Astrocyte of the cerebellum (primary cell): ENCODE data around the gene LAMC2.

Source experiments
- DNase-seq: peaks from one replicate; pipeline ENCODE4 v3.0.0-alpha.2; 2011; ENCODE audit warnings: low read depth
- H3K4me3 ChIP-seq: 2 replicates; pipeline ENCODE4 v1.5.1; 2011; ENCODE audit warnings: mild to moderate bottlenecking, low read depth, low read length, moderate library complexity
- in situ Hi-C: cut with HindIII; loops from 2 replicates; pipeline ENCODE4 v1.10.0; 2017; ENCODE audit warnings: low sequenced_read_pairs
- TF ChIP-seq, protein P1 (sequence below): IDR thresholded peaks from 2 replicates; pipeline ENCODE4 v1.5.1; 2012; ENCODE audit warnings: low read length, low read depth, moderate library complexity, mild to moderate bottlenecking; ENCODE audit errors: missing control alignments

Gene LAMC2

DNA sequence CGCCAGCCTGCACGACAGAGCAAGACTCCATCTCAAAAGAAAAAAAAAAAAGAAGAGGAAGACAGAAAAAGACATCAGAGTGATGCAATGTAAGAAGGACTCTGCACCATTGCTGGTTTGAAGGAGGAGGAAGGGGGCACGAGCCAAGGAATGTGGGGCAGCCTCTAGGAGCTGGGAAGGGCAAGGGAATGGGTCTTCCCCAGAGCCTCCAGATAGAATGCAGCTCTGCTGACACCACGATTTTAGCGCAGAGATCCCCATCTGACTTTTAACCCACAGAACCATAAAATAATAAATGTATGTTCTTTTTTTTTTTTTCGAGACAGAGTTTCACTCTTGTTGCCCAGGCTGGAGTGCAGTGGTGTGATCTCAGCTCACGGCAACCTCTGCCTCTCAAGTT, 33.9 kb upstream of the LAMC2 start:
- TF ChIP-seq, protein P1, sequence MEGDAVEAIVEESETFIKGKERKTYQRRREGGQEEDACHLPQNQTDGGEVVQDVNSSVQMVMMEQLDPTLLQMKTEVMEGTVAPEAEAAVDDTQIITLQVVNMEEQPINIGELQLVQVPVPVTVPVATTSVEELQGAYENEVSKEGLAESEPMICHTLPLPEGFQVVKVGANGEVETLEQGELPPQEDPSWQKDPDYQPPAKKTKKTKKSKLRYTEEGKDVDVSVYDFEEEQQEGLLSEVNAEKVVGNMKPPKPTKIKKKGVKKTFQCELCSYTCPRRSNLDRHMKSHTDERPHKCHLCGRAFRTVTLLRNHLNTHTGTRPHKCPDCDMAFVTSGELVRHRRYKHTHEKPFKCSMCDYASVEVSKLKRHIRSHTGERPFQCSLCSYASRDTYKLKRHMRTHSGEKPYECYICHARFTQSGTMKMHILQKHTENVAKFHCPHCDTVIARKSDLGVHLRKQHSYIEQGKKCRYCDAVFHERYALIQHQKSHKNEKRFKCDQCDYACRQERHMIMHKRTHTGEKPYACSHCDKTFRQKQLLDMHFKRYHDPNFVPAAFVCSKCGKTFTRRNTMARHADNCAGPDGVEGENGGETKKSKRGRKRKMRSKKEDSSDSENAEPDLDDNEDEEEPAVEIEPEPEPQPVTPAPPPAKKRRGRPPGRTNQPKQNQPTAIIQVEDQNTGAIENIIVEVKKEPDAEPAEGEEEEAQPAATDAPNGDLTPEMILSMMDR: no peak
- H3K4me3 ChIP-seq: no peak overlapping the region
- no peak for DNase-seq
- in situ Hi-C loops: no loop called here

DNA sequence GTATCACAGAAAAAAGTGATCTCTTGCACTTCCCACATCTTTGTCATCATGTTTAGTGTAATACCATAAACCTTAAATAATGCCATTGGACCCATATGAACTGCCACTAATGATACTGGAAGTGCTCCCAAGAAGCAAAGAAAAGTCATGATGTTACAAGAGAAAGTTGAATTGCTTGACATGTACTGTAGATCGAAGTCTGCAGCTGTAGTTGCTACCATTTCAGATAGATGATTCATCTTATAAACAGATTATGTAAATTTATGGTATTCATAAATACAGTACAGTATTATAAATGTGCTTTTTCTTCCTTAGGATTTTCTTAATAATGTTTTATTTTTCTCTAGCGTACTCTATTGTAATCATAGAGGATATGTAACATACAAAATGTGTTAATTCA, 30.1 kb upstream of the LAMC2 start:
- TF ChIP-seq, protein P1: no peak
- DNase-seq: no peak
- in situ Hi-C loops: no loop called here
- no peak overlapping the region for H3K4me3 ChIP-seq

DNA sequence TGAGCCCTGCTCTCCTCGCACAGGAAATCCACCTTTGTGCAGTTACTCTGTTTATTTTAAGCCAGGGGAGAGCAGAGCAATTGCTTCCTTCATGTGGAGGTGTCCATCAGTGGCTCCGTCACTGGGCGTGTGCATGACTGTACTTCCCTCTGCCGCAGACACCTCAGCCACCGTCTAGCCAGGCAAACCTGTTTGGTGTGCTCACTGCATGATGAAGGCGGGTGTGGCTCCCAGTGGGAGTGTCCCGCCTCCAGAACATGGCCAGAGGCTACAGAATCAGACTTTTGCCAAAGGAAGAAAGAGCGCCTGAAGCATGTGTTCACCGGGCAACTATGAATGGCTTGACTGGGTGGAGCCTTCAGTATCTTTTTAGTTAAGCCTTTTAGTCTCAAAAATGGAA, 26.1 kb upstream of the LAMC2 start:
- no peak overlapping the region for H3K4me3 ChIP-seq
- TF ChIP-seq, protein P1: no peak
- in situ Hi-C loops: no loop called here
- no peak for DNase-seq

DNA sequence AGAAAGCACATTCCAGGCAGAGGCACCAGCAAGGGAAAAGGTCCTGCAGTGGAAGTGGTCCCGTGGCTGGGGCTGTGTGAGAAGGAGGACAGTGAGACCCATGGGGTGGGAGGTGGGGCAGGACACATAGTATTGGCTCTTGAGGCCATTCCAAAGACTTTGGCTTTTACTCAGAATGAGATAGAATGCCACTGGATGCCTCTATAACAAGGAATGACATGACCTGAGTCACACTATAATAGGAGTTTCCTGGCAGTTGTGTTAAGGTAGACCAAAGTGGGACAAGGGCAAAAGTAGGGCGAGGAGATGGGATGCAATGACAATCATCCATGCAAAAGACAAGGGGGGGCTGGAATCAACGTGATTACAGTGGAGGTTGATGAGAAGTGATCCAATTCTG, 24.7 kb upstream of the LAMC2 start:
- H3K4me3 ChIP-seq: no peak overlapping the region
- TF ChIP-seq, protein P1: no peak
- in situ Hi-C loops: no loop called here
- DNase-seq: no peak

DNA sequence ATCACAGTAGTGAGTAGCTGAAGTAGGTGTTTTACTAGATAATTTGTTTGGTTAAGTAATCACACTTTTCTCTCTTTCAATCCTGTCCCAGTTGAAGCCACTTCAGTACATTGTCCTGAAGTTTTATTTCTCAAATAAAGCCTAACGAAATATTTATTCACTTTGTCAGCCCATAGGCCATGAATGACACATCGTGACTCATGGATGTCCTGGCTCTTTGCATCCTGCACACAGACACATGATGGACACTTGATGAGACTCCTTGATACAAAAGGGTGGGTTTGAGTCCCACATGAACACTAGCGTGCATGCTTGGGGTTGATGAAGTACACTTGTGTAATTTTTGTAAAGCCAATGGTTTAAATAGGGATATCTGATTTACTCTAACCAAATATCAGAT, 22.7 kb upstream of the LAMC2 start:
- DNase-seq: peak; percentile 9
- TF ChIP-seq, protein P1: no peak
- no peak overlapping the region for H3K4me3 ChIP-seq
- in situ Hi-C loops: no loop called here

DNA sequence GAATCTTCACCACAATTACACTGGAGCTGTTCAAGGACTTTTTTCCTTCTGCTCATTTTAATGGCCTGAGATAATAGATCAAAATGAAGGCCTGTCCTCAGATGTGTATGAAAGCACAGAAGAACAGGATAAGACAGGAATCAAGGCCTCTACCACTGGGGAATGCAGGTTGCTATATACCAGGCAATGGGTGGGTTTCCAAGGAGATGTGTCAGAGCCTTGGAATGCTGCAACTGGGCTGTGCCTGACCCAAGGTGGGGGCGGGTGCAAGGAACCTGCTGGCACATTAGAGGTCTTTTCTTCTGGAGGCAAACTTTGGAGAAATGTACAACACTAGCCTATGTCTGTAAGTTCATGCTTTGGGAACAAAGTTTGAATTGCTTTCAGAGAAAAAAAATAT, 21.7 kb upstream of the LAMC2 start:
- in situ Hi-C loops: no loop called here
- DNase-seq: peak; percentile 27
- TF ChIP-seq, protein P1: no peak
- no peak overlapping the region for H3K4me3 ChIP-seq

DNA sequence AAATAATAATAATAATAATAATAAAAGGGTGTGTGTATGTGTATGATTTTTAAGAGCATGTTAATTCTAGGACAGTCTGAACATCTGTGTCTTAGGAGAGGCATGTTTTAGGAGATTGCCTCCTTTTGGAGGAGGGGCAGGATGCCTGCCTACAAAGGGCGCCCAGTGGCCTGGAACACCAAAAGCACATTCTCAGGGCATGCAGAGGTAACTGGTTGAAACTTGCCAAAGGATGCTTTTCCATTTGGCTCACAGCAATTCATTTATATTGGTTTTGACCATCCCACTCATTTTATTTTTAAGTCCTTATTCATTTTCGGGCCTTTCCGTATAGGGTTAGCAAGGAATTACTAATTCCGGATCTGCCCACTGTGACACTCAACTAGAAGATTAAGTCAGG, 21.1 kb upstream of the LAMC2 start:
- TF ChIP-seq, protein P1: no peak
- no peak overlapping the region for H3K4me3 ChIP-seq
- in situ Hi-C loops: no loop called here
- DNase-seq: no peak
